OCI-LY7 (cell line): ENCODE measurements around the gene RIN3.

Source experiments
- EZH2phosphoT487 ChIP-seq: fragments of 200-600 bp; sonication (generic); IDR thresholded peaks from 2 replicates; pipeline ENCODE4 v1.6.1; 2018; ENCODE audit warnings: low read depth, borderline replicate concordance, mild to moderate bottlenecking, mixed run types, antibody characterized with exemption, low read length, moderate library complexity, mixed read lengths
- TF ChIP-seq, protein P1 (sequence below): fragments of 200-600 bp; sonication (generic); conservative IDR thresholded peaks from 2 replicates; pipeline ENCODE4 v1.5.1; 2014; ENCODE audit warnings: mild to moderate bottlenecking, antibody characterized with exemption, low read length, moderate library complexity, mixed read lengths

DNA sequence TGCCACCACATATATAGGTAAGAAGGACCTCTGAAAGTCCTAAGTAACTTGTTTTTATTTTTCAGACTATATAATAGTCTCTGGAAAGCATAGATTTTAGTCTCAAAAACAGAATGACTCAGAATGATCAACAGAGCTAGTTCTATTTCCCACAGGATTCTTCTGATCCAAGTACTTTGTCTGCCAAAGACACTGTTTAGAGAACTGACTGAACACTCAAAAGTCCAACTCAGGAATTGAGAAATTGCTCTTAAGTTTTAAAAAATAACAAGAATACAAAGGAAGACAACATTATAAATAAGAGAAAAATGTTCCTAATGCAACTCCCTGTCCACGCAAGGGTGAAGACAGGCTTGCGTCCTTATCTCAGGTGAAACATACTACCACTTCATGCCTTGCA, 205.8 kb downstream of the RIN3 start:
- TF ChIP-seq, protein P1, sequence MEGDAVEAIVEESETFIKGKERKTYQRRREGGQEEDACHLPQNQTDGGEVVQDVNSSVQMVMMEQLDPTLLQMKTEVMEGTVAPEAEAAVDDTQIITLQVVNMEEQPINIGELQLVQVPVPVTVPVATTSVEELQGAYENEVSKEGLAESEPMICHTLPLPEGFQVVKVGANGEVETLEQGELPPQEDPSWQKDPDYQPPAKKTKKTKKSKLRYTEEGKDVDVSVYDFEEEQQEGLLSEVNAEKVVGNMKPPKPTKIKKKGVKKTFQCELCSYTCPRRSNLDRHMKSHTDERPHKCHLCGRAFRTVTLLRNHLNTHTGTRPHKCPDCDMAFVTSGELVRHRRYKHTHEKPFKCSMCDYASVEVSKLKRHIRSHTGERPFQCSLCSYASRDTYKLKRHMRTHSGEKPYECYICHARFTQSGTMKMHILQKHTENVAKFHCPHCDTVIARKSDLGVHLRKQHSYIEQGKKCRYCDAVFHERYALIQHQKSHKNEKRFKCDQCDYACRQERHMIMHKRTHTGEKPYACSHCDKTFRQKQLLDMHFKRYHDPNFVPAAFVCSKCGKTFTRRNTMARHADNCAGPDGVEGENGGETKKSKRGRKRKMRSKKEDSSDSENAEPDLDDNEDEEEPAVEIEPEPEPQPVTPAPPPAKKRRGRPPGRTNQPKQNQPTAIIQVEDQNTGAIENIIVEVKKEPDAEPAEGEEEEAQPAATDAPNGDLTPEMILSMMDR, result no peak
- TF ChIP-seq EZH2phosphoT487, result no peak
